ENCODE measurements around the gene TEX2.

- TF ChIP-seq CTCF (IDR thresholded peaks at IDR 0.05) (no peak), EZH2 (IDR thresholded peaks at IDR 0.05; ENCODE audit: borderline replicate concordance, insufficient read depth, low read depth, low read length, poor library complexity, severe bottlenecking) (no peak)
Observed at GRCh38 chr17:64145375-64145750, 117.7 kb downstream of the TEX2 start.
